ENCODE results near the gene CFAP46. TPM values are rescaled to one million over a fixed set of nuclear protein-coding genes. Genes with fewer than 3 reads are reported as not detected.

CFAP46 gene
- total RNA-seq, 3 donors from 2014 or later: 0.78 to 1.0 TPM; not detected in 1

GRCh38 chr10:132981746-132982145 lies 39.4 kb upstream of the CFAP46 start:
- intact Hi-C loops (cut with DNase I, micrococcal nuclease): no loop called here
- no peaks in the 10 kb centered on the region for H3K4me1 ChIP-seq (ENCODE audit: low read depth)
- H3K36me3 ChIP-seq (ENCODE audit: low read depth): no peaks in the 10 kb centered on the region
- H3K4me3 ChIP-seq: no peak overlapping the region
- H3K9me3 ChIP-seq: no peaks in the 10 kb centered on the region
- ATAC-seq (no peak), DNase-seq (peak in 2 of 3 donors; percentile 20 to 27)
- TF ChIP-seq CTCF (IDR thresholded peaks at IDR 0.05): no peak

- ATAC-seq (peak; percentile 27), DNase-seq (peak in 2 of 3 donors; percentile 29 to 34)
- intact Hi-C loops (cut with DNase I, micrococcal nuclease): no loop called here
- TF ChIP-seq CTCF (IDR thresholded peaks at IDR 0.05): no peak
- no peaks in the 10 kb centered on the region for H3K9me3 ChIP-seq
- H3K4me3 ChIP-seq: no peak overlapping the region
- H3K4me1 ChIP-seq (ENCODE audit: low read depth): no peaks in the 10 kb centered on the region
- H3K36me3 ChIP-seq (ENCODE audit: low read depth): no peaks in the 10 kb centered on the region
These were observed 38.8 kb upstream of the CFAP46 start for GRCh38 chr10:132981173-132981555.

GRCh38 chr10:132980426-132981172 lies 38.2 kb upstream of the CFAP46 start:
- Histone ChIP-seq H3K4me3 (no peak overlapping the region), H3K4me1 (ENCODE audit: low read depth) (no peaks in the 10 kb centered on the region), H3K36me3 (ENCODE audit: low read depth) (no peaks in the 10 kb centered on the region), H3K9me3 (no peaks in the 10 kb centered on the region)
- intact Hi-C loops (cut with DNase I, micrococcal nuclease): no loop called here
- TF ChIP-seq CTCF (IDR thresholded peaks at IDR 0.05): no peak
- DNase-seq: peak in 1 of 3 donors; percentile 38
- ATAC-seq: no peak

GRCh38 chr10:132979491-132980425 lies 37.4 kb upstream of the CFAP46 start:
- H3K9me3 ChIP-seq: no peaks in the 10 kb centered on the region
- TF ChIP-seq CTCF (IDR thresholded peaks at IDR 0.05): no peak
- H3K36me3 ChIP-seq (ENCODE audit: low read depth): no peaks in the 10 kb centered on the region
- no peak overlapping the region for H3K4me3 ChIP-seq
- H3K4me1 ChIP-seq (ENCODE audit: low read depth): no peaks in the 10 kb centered on the region
- intact Hi-C loops (cut with DNase I, micrococcal nuclease): no loop called here
- DNase-seq: peak in 1 of 3 donors; percentile 10
- ATAC-seq: no peak

GRCh38 chr10:132978542-132978941 lies 36.2 kb upstream of the CFAP46 start:
- no peaks in the 10 kb centered on the region for H3K4me1 ChIP-seq (ENCODE audit: low read depth)
- intact Hi-C loops (cut with DNase I, micrococcal nuclease): no loop called here
- no peaks in the 10 kb centered on the region for H3K9me3 ChIP-seq
- H3K4me3 ChIP-seq: no peak overlapping the region
- DNase-seq (no peak), ATAC-seq (no peak)
- TF ChIP-seq CTCF (IDR thresholded peaks at IDR 0.05): no peak
- H3K36me3 ChIP-seq (ENCODE audit: low read depth): no peaks in the 10 kb centered on the region

Data from mucosa of descending colon (tissue), 3 donors.